ENCODE results near the gene KIAA1958.

DNA sequence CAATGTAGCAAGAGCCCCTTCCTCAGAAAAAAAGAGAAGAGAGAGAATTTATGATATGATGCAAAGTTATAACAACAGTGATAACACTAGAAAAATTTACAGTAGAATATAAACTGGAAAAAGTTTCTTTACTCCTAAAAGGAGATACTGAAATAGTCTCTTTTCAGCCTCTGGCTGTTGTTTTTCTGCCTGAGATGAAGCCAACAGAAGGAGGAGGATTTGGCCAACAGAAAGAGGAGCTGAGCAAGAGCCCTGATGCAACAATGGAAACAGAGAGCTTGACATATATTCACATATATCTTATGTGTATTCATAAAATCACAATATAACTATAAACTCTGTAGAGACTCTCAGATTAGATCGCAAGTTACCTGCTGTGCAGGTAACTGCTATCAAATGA lies 122.2 kb downstream of the KIAA1958 start:
- TF ChIP-seq, protein P1, sequence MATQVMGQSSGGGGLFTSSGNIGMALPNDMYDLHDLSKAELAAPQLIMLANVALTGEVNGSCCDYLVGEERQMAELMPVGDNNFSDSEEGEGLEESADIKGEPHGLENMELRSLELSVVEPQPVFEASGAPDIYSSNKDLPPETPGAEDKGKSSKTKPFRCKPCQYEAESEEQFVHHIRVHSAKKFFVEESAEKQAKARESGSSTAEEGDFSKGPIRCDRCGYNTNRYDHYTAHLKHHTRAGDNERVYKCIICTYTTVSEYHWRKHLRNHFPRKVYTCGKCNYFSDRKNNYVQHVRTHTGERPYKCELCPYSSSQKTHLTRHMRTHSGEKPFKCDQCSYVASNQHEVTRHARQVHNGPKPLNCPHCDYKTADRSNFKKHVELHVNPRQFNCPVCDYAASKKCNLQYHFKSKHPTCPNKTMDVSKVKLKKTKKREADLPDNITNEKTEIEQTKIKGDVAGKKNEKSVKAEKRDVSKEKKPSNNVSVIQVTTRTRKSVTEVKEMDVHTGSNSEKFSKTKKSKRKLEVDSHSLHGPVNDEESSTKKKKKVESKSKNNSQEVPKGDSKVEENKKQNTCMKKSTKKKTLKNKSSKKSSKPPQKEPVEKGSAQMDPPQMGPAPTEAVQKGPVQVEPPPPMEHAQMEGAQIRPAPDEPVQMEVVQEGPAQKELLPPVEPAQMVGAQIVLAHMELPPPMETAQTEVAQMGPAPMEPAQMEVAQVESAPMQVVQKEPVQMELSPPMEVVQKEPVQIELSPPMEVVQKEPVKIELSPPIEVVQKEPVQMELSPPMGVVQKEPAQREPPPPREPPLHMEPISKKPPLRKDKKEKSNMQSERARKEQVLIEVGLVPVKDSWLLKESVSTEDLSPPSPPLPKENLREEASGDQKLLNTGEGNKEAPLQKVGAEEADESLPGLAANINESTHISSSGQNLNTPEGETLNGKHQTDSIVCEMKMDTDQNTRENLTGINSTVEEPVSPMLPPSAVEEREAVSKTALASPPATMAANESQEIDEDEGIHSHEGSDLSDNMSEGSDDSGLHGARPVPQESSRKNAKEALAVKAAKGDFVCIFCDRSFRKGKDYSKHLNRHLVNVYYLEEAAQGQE (IDR thresholded peaks at IDR 0.05), result no peak
- no peak for TF ChIP-seq RXRA (IDR thresholded peaks at IDR 0.05)
- TF ChIP-seq SP1 (IDR thresholded peaks at IDR 0.05), result no peak
- TF ChIP-seq CTCF (IDR thresholded peaks at IDR 0.05; ENCODE audit: low read depth, low read length, missing input control), result no peak
- TF ChIP-seq EGR1 (IDR thresholded peaks at IDR 0.05; ENCODE audit: low read depth in 2 of 2), result no peak
- TF ChIP-seq GABPA (IDR thresholded peaks at IDR 0.05 in 1 of 2, conservative IDR thresholded peaks at IDR 0.05 in 1 of 2), result no peak
- TF ChIP-seq, protein P2, sequence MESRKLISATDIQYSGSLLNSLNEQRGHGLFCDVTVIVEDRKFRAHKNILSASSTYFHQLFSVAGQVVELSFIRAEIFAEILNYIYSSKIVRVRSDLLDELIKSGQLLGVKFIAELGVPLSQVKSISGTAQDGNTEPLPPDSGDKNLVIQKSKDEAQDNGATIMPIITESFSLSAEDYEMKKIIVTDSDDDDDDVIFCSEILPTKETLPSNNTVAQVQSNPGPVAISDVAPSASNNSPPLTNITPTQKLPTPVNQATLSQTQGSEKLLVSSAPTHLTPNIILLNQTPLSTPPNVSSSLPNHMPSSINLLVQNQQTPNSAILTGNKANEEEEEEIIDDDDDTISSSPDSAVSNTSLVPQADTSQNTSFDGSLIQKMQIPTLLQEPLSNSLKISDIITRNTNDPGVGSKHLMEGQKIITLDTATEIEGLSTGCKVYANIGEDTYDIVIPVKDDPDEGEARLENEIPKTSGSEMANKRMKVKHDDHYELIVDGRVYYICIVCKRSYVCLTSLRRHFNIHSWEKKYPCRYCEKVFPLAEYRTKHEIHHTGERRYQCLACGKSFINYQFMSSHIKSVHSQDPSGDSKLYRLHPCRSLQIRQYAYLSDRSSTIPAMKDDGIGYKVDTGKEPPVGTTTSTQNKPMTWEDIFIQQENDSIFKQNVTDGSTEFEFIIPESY (IDR thresholded peaks at IDR 0.05), result no peak

All from liver (tissue), 3 donors.